Measurements from ENCODE around the gene ATP6V0C.
"Not testable (repeated sequence)": the region's sequence is repeated elsewhere in the genome, so short reads cannot be mapped to it uniquely, and the experiment has no call there.

The ATP6V0C gene

GRCh38 chr16:2560131-2560797 lies 46.5 kb downstream of the ATP6V0C start:
- not testable (repeated sequence) for DNase-seq

- DNase-seq, result not testable (repeated sequence)
Observed at GRCh38 chr16:2560798-2561133, 47.0 kb downstream of the ATP6V0C start.

GRCh38 chr16:2567506-2567905 lies 53.8 kb downstream of the ATP6V0C start:
- DNase-seq, result not testable (repeated sequence)

- DNase-seq, result not testable (repeated sequence)
Observed at GRCh38 chr16:2568573-2568972, 54.8 kb downstream of the ATP6V0C start.

All from retina (tissue), 1 donor.